Stimulated activated CD4-positive, alpha-beta T cell treated with anti-CD3 and anti-CD28 coated beads, Interleukin-15, amount 100 ng/mL, for 24 hours (primary cell): ENCODE measurements around the gene ARHGEF39.

Experiments
- DNase-seq: peaks from one replicate; pipeline ENCODE4 v3.0.0-alpha.2; 2020

The ARHGEF39 gene

DNA sequence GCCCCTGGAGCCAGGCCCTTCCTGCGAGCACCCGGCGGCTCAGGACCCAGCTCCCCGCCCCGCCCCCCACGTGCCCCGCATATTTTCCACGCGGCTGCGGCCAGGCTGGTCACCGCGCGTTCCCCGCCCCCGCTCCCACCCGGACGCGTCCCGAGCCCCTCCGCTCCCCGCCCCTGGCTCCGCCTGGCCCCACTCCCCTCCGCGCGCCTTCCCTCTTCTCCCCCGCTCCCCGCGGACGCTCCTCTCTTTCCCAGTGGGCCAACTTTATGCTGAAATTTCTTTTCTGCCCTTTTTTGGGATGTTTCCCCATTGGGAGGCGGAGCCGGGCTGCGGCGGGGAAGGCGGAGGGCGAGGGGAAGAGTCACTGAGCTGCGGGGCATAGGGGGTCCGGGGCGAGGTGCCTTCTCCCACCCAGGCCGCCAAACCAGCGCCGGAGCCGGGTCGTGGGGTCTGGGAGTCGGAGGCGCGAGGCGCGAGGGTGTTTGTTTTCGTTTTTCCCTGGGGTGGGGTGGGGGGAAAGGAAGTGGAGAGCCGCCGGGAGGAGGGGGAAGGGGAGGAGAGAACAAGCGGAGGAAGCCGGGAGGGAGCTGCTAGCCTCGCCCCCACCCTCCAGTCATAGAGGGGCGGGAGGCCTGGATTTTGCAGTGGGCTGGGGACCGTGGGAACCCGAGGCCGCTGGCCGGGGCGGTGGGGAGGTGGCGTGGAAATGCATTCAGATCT lies 25.8 kb upstream of the ARHGEF39 start:
- peak; percentile 66 for DNase-seq

DNA sequence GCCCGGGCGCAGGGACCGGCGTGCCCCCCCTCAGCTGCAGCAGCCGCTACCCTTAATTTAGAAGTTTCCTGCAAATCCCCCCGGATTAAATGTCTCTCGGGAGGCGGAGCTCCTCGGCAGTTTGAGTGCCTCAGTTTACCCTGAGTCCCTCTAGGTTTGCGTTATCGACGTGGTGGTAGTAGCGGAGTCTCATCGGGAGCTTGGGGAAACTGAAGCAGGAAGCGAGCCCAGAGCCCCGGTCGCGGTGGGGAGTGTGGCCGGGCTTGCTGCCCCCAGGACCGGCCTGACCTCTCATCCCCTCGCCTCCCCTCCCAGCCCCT lies 25.3 kb upstream of the ARHGEF39 start:
- DNase-seq: no peak

DNA sequence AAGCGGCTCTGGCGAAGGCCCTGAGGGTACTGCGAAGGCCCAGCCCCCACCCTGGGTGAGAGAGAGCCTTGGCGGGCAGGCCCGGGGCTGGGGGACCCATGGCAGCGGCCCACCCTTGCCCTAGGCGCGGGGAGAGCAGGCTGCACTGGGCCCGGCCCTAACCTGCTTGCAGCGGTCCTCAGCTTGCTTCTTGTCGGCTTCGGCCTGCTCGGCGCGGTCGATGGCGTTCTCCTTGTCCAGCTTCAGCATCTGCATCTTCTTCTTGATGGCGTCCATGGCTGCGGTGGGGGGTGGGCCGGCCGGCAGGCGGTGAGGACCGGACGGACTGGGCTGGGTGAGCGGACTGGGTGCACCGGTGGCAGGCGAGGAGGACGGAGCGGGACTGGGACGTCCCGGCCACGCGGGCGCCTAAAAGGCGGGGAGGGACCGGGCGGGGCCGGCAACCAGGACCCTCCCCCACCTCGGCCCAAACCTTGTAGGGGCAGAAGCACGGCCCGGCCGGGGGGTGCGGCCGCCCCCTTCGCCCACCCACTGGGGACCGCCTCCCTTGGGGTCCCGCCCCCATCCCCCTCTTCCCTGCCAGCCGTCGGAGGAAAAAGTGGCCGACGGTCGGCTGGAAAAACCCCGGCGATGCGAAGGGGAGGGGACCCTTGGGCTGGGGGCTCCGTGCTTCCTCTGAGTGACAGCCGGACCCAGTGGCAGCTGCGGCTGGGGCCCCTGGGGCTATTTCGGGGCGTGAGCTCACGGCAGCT lies 24.7 kb upstream of the ARHGEF39 start, which contains the start of gene TPM2:
TPM2 (minus strand) TSS at position 384 of the 752 bp plus-strand sequence; CDS start at position 276, 108 bp downstream.
- DNase-seq: no peak

DNA sequence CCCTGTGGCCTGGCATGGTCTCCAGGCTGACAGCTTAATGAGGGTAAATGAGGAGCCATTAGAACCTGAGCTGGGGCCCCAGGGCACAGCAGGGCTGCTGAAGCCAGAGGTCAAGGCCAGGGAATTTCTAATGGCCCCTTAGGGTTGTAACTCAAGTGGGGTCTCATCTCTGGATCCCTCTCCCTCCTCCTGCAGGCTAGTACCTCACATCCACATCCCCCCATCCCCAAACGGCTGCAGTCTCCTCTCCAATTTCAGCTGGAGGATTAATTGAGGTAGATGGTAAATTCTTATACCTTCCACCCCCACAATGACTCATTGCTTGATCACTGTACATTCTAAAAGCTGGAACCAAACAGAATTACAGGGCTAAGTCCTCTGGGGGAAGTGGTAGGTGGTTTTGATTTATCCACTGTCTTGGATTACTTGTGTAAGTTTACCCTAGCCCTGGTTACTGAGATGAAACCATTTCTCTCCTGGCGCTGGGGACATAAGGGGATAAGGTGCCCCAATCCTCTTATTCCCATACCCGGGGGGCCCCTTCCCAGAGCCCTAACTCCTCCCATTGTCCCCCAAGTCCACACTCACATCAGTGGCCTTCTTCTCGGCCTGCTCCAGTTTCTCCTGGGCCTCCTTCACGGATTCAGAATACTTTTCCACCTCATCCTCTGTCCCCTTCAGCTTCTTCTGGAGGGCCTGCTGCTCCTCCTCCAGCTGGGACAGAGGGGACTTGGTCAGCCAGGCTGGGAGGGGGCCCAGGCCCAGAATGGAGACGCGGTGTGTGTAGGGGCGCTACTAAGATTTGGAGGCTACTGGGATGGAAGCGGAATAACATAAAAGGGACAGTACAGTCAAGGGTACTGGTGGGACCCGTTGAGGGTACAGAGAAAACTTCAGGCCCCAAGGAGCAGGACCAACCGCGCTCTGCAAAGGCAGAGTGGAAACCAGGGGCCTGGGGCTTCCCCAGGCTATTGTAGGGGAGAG lies 23.9 kb upstream of the ARHGEF39 start:
- no peak for DNase-seq

DNA sequence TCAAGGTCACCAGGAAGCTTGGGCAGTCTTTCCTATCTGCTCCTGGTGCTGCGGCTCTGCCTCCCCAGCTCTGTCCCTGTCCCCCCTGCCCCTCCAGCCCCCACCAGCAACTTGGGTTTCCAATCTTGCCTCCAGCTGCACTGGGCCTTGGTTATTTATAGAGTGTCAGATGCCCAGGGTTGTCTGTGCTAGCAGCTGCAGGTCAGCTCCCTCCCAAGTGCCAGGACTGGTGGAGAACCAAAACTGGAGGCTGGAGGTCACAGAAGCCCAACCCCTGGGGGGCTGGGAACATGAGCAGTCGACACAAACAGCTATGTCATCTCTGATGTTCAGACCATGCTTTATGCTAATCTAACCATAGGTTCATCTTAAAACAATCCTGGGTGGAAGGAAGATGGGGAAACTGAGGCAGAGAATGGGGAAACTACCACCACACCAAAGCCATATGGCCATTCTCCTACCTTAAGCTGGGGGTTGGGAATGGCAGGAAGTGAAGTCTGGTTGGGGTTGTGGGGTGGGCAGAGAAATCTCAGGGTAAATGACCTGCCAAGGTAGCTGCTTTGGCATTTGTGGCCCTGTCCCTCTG lies 23.1 kb upstream of the ARHGEF39 start:
- DNase-seq: no peak

DNA sequence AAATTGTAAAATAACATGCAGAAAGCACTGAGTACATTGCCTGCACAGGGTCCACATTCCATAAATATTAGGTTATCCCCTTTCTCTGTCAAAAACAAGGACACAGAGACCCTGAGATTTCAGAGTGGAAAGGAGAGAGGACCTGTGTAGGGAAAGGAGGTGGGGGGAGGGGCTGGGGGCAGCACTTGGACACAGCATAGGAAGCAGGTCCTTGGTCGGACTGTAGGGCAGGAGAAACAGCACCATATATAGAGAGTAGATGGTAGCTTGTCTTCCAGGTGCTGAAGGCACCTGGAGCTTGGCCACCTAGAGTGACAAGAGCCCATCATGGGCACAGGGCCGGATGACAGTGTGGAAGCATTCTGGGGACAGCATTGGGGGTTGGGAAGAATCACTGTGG lies 22.3 kb upstream of the ARHGEF39 start:
- DNase-seq: no peak

DNA sequence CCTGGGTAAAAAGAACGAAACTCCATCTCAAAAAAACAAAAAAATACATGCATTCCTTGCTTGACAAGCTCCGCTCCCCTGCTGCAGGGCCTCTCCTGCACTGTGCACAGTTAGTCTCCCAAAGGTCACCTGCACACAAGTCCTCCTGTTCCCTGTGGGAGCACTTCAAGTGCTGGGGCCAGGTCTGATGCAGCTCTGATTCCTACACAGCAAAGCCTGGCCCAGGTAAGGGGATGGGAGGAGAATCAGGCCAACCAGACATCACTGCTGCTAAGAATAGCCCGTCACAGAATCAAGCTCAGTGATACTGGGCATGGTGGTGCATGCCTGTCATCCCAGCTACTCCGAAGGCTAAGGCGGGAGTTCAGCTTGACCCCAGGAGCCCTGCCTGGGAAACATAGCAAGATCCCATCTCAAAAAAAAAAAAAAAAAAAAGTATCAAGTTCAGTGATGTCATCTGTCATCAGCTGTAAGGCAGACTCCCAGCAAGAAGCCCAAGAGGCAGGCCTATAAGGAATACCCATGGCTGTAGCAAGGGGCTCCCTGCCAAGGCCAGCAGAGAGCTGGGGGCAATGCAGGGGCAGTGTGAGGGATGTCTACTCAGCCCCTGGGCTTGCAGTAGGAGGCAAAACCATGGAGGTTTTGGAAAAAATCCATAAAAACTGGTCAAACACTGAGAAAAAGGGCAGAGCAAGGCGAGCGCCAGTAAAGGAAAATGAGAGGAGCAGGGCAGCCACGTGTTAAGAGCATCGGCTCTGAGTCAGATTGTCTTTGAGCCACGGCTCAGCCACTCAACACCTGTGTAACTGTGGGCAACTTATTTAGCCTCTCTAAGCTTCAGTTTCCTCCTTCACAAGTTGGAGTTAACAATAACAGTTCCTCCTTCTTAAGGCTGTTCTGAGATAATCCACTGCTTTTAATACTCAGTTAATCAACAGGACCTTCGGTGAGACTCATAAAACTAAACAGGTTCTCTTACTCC lies 21.5 kb upstream of the ARHGEF39 start:
- no peak for DNase-seq

DNA sequence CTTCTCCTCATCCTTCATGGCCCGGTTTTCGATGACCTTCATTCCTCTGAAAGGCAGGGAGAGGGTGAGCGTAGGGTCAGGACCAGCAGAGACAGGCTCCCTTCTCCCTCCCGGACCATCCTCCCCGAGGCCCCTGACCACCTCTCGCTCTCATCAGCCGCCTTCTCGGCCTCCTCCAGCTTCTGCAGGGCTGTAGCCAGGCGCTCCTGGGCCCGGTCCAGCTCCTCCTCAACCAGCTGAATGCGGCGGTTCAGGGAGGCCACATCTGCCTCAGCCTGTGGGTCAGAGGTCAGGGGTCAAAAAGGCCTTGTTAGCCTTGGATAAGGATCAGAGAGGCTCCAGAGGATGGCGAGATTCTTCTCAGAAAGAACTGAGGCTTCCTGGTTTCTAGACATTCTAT lies 20.5 kb upstream of the ARHGEF39 start:
- DNase-seq: no peak

DNA sequence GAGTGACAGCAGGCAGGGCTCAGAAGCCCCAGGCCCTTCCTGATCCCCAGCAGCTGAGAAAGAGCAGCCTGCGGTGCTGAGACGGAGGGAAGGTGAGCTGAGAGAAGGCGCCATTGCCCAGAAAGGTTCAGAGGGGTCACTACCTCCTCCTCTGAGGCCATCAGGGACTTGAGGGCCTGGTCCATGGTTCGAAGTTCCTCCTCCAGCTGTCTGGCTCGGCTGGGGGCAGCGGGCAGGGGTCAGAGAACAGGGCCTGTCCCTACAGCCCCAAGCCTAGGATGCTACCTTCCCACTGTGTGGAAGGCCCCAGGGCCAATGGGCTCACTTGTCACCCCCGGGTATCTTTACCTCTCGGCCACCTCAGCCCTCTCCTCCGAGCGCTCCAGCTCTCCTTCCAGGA lies 19.9 kb upstream of the ARHGEF39 start:
- no peak for DNase-seq

DNA sequence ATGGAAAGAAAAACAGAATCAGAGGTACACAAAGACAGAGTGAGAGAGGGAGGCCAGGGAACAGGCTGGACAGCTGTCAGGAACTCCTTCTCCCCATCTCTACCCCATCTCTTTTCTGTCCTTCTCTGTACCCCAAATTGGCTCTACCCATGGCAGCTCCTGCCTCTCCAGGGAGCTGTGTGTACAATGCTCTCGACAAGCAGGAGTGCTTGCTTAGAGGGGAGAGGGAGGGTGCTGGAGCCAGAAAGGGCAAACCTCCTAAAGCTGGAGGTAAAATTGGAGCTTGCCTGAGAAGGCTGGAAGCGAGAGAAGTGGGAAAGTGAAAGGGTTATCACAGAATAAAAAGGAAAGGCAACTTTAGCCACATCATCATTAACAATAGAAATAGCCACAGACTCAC lies 18.3 kb upstream of the ARHGEF39 start:
- DNase-seq: no peak

DNA sequence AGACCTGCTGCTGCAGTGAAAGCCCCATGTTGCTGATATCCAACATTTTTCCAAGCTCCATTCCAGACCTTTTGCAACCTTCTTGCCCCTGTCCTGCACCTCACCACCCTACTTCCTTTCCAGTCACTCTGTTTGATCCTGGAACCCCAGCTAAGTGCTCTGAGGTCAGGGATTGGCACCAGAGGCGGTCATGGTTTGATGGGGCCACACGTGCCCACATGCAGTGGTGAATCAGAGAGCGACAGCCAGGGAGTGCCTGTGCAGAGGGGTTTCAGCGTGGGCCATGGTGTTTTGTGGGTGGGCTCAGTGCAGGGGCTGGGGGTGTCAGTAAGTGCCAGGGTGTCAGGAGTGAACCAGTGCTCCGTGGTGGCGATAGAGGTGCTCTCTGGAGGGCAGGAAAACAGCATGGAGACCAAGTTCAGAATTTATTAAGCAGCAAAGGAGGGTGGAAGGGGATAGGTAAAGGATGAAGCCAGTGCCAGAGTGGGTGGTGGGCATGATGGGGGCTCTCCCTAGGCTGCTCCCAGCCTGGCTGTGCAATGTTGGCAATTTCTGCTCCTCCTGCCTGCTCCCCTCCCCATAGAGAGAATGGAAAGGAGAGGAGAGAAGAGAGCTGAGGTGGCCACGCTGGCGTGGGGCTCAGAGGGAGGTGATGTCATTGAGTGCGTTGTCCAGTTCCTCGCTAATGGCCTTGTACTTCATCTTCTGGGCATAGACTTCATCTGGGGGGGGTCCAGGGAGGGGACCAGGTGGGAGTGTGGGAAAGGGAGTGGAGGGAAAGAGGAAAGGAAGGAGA lies 17.7 kb upstream of the ARHGEF39 start:
- DNase-seq: no peak

DNA sequence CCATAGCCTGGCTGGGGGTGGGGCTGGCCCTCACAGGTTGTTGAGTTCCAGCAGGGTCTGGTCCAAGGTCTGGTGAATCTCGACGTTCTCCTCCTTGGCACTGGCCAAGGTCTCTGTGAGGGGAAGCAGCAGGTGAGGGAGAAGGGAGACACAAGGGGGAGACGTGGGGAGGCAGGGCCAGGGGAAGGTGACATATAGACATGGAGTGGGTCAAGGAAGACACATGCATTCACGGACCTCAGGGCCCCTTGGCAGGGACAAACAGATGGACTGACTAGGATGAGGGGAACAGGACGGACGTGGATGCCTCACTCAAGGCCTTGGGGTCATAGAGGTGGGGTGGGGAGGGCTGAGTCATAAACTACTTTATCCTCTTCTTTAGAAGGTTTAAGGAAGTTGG lies 17.1 kb upstream of the ARHGEF39 start:
- DNase-seq: no peak

DNA sequence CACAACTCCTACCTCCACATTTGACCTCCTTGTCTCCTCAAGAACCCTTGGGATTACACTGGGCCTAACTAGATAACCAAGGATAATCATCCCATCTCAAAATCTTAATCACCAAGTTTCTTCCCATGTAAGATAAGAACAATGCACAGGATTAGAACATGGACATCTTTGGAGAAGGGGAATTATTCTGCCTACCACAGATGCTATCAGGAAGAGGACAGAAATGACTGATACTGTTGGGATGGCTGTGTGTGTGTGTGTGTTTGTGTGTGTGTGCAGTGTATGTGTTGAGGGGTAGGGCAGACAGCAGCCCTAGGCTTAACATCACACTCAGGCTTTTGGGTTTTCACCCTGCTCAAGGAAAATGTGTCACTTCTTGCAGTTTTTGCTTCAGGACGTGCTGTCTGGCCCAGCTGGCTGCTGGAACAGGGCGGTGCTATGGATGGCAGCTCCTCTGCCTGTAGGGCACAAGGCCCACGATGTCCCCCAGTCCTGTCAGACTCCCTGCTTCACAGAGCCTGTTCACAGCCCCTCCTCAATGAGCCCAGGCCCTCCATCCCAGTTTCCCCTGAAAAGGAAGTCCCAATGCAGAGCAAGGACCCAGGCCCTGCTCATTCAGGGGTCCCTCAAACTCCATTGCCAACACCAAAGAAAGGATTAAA lies 16.5 kb upstream of the ARHGEF39 start:
- no peak for DNase-seq

DNA sequence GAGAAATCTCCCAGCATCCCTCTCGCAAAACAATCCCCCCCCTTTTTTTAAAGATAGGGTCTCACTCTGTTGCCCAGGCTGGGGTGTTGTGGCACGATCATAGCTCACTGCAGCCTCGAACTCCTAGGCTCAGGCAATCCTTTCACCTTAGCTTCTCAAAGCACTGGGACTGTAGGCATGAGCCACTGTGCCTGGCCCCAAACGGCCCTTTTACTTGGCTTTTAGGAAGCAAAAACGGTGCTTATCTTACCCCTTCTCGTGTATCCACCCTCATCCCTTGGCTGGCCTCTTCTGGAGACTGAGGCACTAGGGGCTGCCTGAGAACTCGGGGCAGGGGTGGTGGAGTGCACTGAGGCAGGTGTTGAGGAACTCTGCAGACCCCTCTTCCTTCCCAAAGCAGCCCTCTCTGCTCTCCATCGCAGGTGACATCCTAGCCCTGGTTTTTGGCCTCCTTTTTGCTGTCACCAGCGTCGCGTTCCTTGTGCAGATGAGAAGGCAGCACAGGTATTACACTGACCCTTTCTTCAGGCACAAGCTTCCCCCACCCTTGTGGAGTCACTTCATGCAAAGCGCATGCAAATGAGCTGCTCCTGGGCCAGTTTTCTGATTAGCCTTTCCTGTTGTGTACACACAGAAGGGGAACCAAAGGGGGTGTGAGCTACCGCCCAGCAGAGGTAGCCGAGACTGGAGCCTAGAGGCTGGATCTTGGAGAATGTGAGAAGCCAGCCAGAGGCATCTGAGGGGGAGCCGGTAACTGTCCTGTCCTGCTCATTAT lies 15.5 kb upstream of the ARHGEF39 start:
- no peak for DNase-seq

DNA sequence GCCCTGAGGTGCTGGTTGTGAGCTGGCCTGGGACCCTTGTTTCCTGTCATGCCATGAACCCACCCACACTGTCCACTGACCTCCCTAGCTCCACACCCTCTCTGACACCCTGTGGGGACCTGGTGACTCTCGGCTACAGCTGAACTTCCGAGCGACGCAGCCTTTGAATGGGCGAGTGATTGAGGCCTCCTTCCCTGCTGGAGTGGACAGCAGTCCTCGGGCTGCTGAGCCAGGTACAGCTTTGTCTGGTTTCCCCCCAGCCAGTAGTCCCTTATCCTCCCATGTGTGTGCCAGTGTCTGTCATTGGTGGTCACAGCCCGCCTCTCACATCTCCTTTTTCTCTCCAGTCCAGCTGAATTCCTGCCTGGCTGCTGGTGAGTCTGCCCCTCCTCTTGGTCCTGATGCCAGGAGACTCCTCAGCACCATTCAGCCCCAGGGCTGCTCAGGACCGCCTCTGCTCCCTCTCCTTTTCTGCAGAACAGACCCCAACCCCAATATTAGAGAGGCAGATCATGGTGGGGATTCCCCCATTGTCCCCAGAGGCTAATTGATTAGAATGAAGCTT lies 14.9 kb upstream of the ARHGEF39 start:
- DNase-seq: no peak

DNA sequence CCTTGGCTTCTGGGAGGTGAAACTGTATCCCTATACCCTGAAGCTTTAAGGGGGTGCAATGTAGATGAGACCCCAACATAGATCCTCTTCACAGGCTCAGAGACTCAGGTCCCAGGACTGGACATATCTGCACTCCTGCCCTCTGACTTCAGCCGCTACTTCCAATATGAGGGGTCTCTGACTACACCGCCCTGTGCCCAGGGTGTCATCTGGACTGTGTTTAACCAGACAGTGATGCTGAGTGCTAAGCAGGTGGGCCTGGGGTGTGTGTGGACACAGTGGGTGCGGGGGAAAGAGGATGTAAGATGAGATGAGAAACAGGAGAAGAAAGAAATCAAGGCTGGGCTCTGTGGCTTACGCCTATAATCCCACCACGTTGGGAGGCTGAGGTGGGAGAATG lies 14.1 kb upstream of the ARHGEF39 start:
- no peak for DNase-seq

DNA sequence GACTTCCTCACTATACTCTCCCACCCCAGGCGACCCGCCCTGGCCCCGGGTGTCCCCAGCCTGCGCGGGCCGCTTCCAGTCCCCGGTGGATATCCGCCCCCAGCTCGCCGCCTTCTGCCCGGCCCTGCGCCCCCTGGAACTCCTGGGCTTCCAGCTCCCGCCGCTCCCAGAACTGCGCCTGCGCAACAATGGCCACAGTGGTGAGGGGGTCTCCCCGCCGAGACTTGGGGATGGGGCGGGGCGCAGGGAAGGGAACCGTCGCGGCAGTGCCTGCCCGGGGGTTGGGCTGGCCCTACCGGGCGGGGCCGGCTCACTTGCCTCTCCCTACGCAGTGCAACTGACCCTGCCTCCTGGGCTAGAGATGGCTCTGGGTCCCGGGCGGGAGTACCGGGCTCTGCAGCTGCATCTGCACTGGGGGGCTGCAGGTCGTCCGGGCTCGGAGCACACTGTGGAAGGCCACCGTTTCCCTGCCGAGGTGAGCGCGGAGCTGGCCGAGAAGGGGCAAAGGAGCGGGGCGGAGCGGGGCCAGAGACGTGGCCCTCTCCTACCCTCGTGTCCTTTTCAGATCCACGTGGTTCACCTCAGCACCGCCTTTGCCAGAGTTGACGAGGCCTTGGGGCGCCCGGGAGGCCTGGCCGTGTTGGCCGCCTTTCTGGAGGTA lies 10.9 kb upstream of the ARHGEF39 start:
- DNase-seq: peak; percentile 61

DNA sequence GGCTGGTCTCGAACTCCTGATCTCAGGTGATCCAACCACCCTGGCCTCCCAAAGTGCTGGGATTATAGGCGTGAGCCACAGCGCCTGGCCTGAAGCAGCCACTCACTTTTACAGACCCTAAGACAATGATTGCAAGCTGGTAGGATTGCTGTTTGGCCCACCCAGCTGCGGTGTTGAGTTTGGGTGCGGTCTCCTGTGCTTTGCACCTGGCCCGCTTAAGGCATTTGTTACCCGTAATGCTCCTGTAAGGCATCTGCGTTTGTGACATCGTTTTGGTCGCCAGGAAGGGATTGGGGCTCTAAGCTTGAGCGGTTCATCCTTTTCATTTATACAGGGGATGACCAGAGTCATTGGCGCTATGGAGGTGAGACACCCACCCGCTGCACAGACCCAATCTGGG lies 10.2 kb upstream of the ARHGEF39 start:
- no peak for DNase-seq

DNA sequence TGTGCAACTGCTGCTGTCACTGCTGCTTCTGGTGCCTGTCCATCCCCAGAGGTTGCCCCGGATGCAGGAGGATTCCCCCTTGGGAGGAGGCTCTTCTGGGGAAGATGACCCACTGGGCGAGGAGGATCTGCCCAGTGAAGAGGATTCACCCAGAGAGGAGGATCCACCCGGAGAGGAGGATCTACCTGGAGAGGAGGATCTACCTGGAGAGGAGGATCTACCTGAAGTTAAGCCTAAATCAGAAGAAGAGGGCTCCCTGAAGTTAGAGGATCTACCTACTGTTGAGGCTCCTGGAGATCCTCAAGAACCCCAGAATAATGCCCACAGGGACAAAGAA lies 9.0 kb upstream of the ARHGEF39 start:
- DNase-seq: no peak
